GM18951 (cell line): ENCODE measurements around the gene TIPRL.
A peak's percentile ranks its signal among the peaks of the same experiment; 100 is the strongest.

Experiments used
- POLR2A ChIP-seq: IDR thresholded peaks from 4 replicates; pipeline ENCODE4 v1.6.1; 2011; ENCODE audit warnings: mild to moderate bottlenecking; ENCODE audit not compliant: insufficient read length, insufficient read depth; ENCODE audit errors: extremely low read depth
- in situ Hi-C: fragments of 300-500 bp; cut with MboI; formaldehyde crosslinking; loops from one replicate; pipeline ENCODE4 v1.12.0; 2022; ENCODE audit warnings: low sequenced_read_pairs, mixed read lengths, inconsistent platforms; ENCODE audit not compliant: unreplicated experiment

TIPRL gene

GRCh38 chr1:168178638-168179437 lies at the start of gene TIPRL:
Gene TIPRL, plus strand, starts transcription at chr1:168178962. Its CDS starts 116 bp downstream, at chr1:168179078.
- peak; percentile 73 for TF ChIP-seq POLR2A
- in situ Hi-C loops, result no loop called here

- TF ChIP-seq POLR2A, result no peak
- in situ Hi-C loops, result no loop called here
Measured at GRCh38 chr1:168129933-168130332, 48.8 kb upstream of the TIPRL start.

DNA sequence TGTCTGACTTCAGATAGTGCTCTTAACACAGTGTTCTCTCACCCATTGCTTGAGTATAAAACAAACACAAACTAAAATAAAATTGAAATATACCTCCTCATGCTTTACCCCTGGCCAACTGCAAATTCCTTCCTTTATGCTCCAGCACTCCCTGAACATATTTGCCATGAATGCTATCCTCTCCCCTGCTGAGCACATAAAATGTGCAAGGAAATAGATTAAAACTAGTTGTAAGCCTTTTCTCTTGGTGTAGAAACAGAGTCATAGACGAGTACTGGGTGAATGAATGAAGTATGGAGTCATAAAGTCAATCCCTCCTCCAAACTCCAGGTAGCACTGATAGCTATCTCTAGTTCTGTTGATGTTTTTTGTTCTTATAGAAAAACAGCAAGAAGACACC lies 44.6 kb upstream of the TIPRL start:
- in situ Hi-C loops, result no loop called here
- no peak for TF ChIP-seq POLR2A

DNA sequence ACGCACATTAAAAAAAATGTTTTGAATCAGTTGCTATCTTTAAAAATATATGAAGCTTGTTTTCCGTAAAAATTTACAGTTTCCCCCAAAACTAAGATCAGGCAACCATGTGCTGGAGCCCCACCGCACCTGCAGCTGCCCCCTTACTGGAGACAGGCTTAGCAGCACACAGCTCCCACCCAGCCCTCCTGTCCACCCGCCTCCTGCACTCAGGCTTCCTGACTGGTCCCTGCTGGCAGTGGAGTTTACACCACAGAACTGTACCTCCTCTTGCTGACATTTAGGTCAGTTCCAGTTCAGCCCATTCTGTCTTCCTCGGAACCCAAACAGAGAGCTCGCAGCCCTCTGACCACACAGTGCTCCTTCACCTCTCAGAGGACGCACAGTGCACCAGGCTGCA lies 44.1 kb upstream of the TIPRL start:
- no peak for TF ChIP-seq POLR2A
- in situ Hi-C loops, result no loop called here

DNA sequence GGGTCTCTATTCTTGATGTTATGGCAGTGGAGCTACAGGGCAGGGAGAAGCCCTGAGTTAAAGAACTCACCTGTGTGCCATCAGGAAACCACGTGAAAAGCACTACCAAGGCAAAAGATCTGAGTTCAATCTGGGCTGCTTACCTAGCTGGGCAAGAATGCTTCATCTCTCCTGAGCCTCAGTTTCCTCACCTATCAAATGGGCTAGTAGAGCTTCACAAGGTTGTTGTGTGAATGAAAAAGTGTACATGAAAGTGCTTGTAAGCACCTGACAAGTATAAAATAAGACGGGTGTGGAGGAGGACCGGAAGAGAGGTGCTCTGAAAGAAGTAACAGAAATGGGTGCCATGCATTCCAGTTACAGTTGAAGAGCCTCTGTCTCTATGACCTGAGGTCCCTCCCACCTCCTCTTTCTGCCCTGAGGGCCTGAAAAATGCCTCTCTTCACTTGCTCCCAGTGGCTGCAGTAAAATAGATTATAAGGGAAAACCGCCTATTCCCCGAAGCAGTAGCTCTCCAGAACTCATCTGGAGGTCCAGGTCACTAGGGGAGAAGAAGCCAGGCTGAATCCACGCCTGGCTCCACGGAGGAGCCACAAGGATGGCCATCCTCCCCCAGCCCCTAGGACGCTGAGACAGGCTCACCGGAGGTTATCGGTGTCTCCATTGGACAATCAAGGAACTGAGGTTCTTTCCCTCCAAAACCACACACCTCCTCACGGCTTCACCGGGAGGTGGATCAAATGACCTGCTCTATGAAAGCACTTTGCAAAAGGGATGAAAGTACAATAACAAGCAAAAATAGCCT lies 43.4 kb upstream of the TIPRL start:
- in situ Hi-C loops, result no loop called here
- no peak for TF ChIP-seq POLR2A

DNA sequence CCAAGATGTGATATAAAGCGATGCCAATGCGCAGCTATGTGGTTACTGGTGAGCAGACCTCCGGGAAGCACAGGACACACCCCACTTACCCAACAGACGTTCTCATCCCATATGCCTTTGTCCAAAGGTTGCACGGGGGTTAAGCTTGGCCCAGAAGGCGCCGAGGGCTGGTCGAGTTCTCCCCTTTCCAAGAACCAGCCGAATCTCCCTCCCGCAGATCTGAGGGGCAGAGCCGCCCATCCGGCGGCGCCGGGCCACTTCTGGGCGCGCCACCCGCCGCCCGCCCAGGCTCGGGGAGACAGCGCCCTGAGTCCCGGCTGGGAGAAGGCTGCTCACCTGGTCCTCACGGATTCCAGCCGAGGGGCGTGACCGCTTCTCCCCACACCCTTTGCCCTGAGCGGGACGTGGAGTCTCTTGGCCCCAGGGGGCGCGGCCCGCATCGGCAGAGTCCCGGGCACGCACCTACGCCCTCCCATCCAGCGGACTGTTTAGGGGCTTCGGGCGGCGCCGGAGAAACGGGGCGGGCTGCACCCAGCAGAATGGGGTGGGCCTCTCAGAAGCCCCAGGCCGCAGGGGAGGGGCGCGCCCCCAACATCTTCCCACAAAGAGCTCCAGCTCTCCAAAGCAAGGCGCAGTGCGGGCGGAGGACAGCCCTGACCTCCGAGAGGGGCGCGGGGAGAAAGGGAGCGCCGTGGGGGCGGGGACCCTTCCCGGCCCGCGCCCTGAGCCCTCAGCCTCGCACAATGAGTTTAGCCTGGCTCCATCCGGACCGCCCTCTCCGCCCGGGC lies 42.6 kb upstream of the TIPRL start:
- TF ChIP-seq POLR2A, result no peak
- in situ Hi-C loops, result no loop called here

GRCh38 chr1:168136709-168137514 lies 41.9 kb upstream of the TIPRL start, which contains the start of gene GPR161:
Gene GPR161, minus strand, starts transcription at chr1:168136930. Its CDS starts 32,080 bp downstream, at chr1:168104850.
- no peak for TF ChIP-seq POLR2A
- in situ Hi-C loops, result no loop called here

- TF ChIP-seq POLR2A, result no peak
- in situ Hi-C loops, result no loop called here
Measured at GRCh38 chr1:168137515-168137821, 41.3 kb upstream of the TIPRL start.

DNA sequence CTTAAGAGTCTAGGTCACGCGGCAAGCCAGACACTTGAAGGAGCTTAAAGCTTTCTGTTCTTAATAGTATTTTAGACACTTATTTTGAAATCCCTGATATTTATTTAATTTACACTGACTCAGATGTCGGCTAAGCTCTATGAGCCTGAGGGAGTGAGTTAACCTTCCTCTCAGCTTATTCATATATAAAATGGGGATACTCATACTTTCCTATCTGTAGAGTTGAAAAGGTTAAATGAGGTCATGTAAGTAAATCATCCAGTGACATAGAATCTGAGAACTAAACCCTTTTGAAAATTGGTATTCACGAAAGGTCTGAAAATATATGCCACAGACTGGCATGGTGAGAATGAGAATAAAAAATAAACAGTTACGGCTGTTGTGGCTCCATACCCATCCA lies 40.6 kb upstream of the TIPRL start:
- in situ Hi-C loops, result no loop called here

DNA sequence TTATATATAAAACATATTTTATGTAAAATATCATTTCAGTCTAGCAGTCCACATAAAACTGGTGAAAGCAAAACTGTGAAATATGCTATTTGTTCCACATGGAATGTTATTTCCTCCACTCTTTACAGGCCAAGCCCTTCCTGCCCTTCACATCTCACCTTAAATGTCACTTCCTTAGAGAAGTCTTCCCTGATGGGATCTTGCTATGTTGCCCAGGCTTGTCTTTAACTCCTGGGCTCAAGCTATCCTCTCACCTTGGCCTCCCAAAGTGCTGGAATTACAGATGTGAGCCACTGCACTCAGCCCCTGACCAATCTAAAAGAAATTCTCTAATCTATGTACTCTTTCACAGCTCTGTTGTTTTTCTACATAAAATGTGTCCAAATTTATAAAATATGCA lies 39.7 kb upstream of the TIPRL start:
- no peak for TF ChIP-seq POLR2A
- in situ Hi-C loops, result no loop called here

More for the DNA sequence above, 40.6 kb upstream of the TIPRL start:
- TF ChIP-seq POLR2A, result no peak

GRCh38 chr1:168141871-168142385 lies 36.8 kb upstream of the TIPRL start:
- TF ChIP-seq POLR2A, result no peak
- in situ Hi-C loops, result no loop called here
